Right cardiac atrium (tissue), 5 donors: Measurements from ENCODE around the gene PTPRQ. TPM values are rescaled to one million over a fixed set of nuclear protein-coding genes. Genes with fewer than 3 reads are reported as not detected.

ENCODE experiments used
- ATAC-seq, 2 donors: fragments of 200-7000 bp; cut with Tn5 transposase; one replicate each; pipeline versions ENCODE4 v1.8.0 to v1.9.1; 2020; ENCODE audit warnings: moderate library complexity in 2 of 2, mild to moderate bottlenecking in 1 of 2
- DNase-seq, 3 donors: peaks; one replicate each; pipeline ENCODE4 v3.0.0-alpha.2; 2020
- H3K27ac ChIP-seq: one replicate; pipeline ENCODE4 v1.5.1; 2013; ENCODE audit warnings: mild to moderate bottlenecking, low read length, control low read depth, moderate library complexity
- H3K27me3 ChIP-seq: one replicate; pipeline ENCODE4 v1.6.1; 2013; ENCODE audit not compliant: control insufficient read depth, insufficient read depth
- H3K4me1 ChIP-seq: one replicate; pipeline ENCODE4 v1.6.1; 2013; ENCODE audit warnings: low read length; ENCODE audit not compliant: control insufficient read depth, insufficient read depth
- H3K4me3 ChIP-seq: one replicate; pipeline ENCODE4 v1.5.1; 2013; ENCODE audit warnings: low read length, control low read depth
- H3K9me3 ChIP-seq: one replicate; pipeline ENCODE4 v1.6.1; 2013; ENCODE audit warnings: low read length; ENCODE audit not compliant: control insufficient read depth
- WGBS: extraction: QIAGEN DNeasy Blood & Tissue Kit; methylation state at CpG from one replicate; pipeline ENCODE4 v1.1.7; 2013; 5-methylcytosine and 5-hydroxymethylcytosine counted together
- intact Hi-C, 4 donors: fragments of 100-400 bp; cut with DNase I; formaldehyde crosslinking; loops; one replicate each; pipeline versions ENCODE4 v1.11.0 to v1.14.0; 2022 to 2023
- polyA plus RNA-seq: library from polyadenylated mRNA; stranded (reverse); fragments of 200-250 nt; gene quantifications from one replicate; pipeline ENCODE4 v1.2.3, GENCODE V29; 2013
- total RNA-seq, 4 donors: library from RNA; stranded (reverse); fragmentation: NEBNext Ultra II Directional; extraction: Animal tissue kit (Norgen Biotek cat#: 25700); gene quantifications; one replicate each; pipeline ENCODE4 v1.2.1, GENCODE V29; 2021
- donor health status: healthy with polysubstance abuse.
- donor health status: DM: no; HTN: yes; CAD: no.
- donor health status: DM: no; HTN: no; CAD: no.
- donor health status: DM: no; HTN: yes; CAD: no; lungs with severe emphysema.
- donor health status: DM: yes; HTN: yes; CAD: no.

The PTPRQ gene
- total and polyA plus RNA-seq, 5 donors, result 0.52 to 18.0 (median 16.9) TPM

- intact Hi-C loops, result no loop called here
- 47% methylated on average over 5 of the region's 5 CpGs for WGBS
- Histone ChIP-seq H3K27ac (no peak overlapping the region), H3K9me3 (no peaks in the 10 kb centered on the region), H3K27me3 (no peaks in the 10 kb centered on the region), H3K4me3 (no peak overlapping the region), H3K4me1 (no peaks in the 10 kb centered on the region)
- ATAC-seq (no peak), DNase-seq (no peak)
Observed at GRCh38 chr12:80598004-80598606, 154.1 kb downstream of the PTPRQ start.

DNA sequence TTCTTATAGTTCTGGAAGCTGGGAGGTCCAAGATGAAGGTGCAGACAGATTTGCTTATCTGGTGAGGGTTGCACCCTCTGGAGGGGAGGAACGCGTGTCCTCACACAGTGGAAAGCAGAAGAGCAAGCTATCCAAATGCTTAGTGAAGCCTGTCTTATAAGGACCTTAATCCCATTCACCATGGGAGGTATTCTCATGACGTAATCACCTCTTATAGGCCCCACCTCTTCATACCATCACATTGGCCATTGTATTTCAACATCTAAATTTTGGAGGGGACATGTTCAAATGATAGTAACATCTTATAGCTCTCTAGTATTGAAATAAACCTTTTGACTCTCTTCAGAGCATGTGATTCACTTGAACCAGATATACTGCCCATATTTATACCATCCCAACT, 158.4 kb downstream of the PTPRQ start:
- WGBS, result 76% methylated on average over 3 of the region's 3 CpGs
- DNase-seq (peak in 1 of 3 donors; percentile 12), ATAC-seq (no peak)
- no peaks in the 10 kb centered on the region for H3K4me1 ChIP-seq
- no peaks in the 10 kb centered on the region for H3K27me3 ChIP-seq
- H3K9me3 ChIP-seq, result no peaks in the 10 kb centered on the region
- H3K27ac ChIP-seq, result no peak overlapping the region
- intact Hi-C loops, result no loop called here
- no peak overlapping the region for H3K4me3 ChIP-seq

DNA sequence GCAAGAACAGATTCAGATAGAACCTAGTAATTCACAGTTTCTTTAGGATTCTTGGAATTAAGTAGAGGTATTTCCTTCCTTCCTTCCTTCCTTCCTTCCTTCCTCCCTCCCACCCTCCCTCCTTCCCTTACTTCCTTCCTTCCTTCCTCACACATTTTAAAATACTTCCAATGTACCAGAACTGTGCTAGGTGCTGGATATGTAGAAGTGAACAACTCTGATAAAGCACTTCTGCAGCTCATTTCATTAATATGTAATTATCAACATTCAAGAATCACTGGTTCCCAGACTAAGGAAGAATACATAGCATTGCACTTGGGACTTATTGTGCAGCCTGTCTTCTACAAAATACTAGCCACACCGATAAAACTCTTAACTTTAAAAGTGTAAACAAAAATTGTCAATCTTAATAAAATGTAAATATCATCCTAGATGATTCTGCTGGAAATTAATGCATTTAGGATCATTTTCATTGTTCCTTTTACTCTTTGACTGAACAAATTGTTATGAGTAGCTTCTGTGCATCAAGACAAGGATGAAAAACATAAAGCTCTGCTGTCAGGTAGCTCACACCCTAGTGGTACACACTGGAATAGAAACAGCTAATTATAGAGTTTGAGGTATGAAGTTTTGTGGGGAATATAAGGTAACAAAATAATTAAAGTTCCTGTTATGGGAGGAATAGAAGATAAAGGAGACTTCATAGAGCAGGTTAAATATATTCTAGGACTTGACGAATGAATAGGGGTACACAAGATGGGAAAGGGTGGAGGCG, 163.5 kb downstream of the PTPRQ start:
- H3K27me3 ChIP-seq, result no peaks in the 10 kb centered on the region
- no peak overlapping the region for H3K27ac ChIP-seq
- DNase-seq, result no peak
- no peaks in the 10 kb centered on the region for H3K4me1 ChIP-seq
- no peaks in the 10 kb centered on the region for H3K9me3 ChIP-seq
- intact Hi-C loops, result no loop called here
- 80% methylated on average over 3 of the region's 3 CpGs for WGBS
- no peak for ATAC-seq
- H3K4me3 ChIP-seq, result no peak overlapping the region

- DNase-seq, result no peak
- Histone ChIP-seq H3K27ac (no peak overlapping the region), H3K27me3 (no peaks in the 10 kb centered on the region), H3K4me1 (no peaks in the 10 kb centered on the region), H3K9me3 (no peaks in the 10 kb centered on the region), H3K4me3 (no peak overlapping the region)
- intact Hi-C loops, result no loop called here
- ATAC-seq, result no peak
Observed at GRCh38 chr12:80617733-80618132, 173.7 kb downstream of the PTPRQ start.

- H3K4me1 ChIP-seq, result no peaks in the 10 kb centered on the region
- intact Hi-C loops, result no loop called here
- 75% methylated on average over 2 of the region's 2 CpGs for WGBS
Observed at GRCh38 chr12:80620281-80620680, 176.2 kb downstream of the PTPRQ start.

DNA sequence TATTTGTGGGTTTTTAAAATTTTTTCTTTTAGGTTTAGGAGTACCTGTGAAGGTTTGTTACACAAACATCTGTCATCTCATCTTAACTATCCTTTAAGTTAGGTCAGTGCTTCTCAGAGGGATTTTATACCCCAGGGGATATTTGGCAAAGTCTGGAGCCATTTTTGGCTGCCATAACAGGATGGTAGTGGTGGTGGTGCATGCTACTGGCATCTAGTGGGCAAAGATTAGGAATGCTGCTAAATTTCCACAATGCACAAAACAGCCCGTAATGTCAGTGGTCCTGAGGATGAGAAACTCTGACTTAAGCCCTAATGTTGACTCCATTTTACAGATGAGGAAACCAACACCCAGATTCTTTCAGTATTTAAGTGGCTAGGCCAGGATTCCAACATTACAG, 178.2 kb downstream of the PTPRQ start:
- no peak for DNase-seq
- no peak overlapping the region for H3K4me3 ChIP-seq
- ATAC-seq, result no peak
- no peaks in the 10 kb centered on the region for H3K9me3 ChIP-seq
- H3K27ac ChIP-seq, result no peak overlapping the region
- no peaks in the 10 kb centered on the region for H3K27me3 ChIP-seq
- intact Hi-C loops, result no loop called here
- H3K4me1 ChIP-seq, result no peaks in the 10 kb centered on the region
- WGBS, result 84% methylated on average over 1 of the region's 1 CpG

More at GRCh38 chr12:80620281-80620680, 176.2 kb downstream of the PTPRQ start:
- no peaks in the 10 kb centered on the region for H3K9me3 ChIP-seq
- DNase-seq (no peak), ATAC-seq (no peak)
- H3K4me3 ChIP-seq, result no peak overlapping the region
- H3K27me3 ChIP-seq, result no peaks in the 10 kb centered on the region
- H3K27ac ChIP-seq, result no peak overlapping the region

DNA sequence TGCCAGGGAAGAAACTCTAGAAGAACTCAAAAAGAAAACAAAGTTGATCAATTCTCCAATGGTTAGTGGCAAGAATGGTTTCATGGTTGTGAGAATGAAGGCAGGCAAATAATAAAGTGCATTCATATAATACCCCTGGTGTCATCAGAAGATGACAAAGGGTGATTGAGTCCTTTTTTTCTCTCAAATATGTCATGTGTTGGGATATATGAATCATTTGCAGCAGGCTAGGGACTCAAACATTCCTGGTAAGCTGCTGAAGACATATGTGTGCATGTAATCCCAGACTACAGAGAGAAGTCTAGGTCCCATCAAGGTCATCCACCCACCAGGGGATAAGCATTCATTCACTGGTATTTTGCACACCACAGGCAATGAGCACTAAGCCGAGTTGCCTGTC, 181.0 kb downstream of the PTPRQ start:
- H3K9me3 ChIP-seq, result no peaks in the 10 kb centered on the region
- no peak for ATAC-seq
- WGBS, result 74% methylated on average over 1 of the region's 1 CpG
- intact Hi-C loops, result no loop called here
- H3K4me1 ChIP-seq, result peaks cover 4% of the 10 kb centered on the region
- no peak overlapping the region for H3K27ac ChIP-seq
- no peak for DNase-seq
- no peak overlapping the region for H3K4me3 ChIP-seq
- no peaks in the 10 kb centered on the region for H3K27me3 ChIP-seq

DNA sequence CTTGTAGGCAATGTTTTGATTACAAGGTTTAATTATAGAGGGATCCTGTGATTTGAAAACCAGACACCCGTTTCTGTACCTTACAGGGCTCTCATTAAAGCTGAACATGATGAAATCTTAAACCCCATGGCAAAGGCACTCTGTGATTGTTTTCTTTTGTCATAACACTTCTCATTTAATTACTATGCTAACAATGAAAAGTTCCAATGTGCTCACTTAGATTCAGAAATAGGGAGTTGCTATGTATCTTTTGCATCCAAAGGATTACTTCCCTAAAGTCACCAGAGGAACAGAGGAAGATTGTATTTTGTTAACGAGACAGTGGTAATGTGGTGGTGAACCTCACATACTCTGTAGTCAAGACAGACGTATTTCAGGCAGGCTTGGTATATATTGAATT, 181.9 kb downstream of the PTPRQ start:
- intact Hi-C loops, result no loop called here
- no peaks in the 10 kb centered on the region for H3K9me3 ChIP-seq
- no peak for ATAC-seq
- no peak for DNase-seq
- H3K27me3 ChIP-seq, result no peaks in the 10 kb centered on the region
- WGBS, result 61% methylated on average over 3 of the region's 3 CpGs
- no peak overlapping the region for H3K4me3 ChIP-seq
- no peak overlapping the region for H3K27ac ChIP-seq
- peaks cover 4% of the 10 kb centered on the region for H3K4me1 ChIP-seq

- Histone ChIP-seq H3K9me3 (no peaks in the 10 kb centered on the region), H3K27me3 (no peaks in the 10 kb centered on the region), H3K4me3 (no peak overlapping the region), H3K4me1 (peaks cover 4% of the 10 kb centered on the region), H3K27ac (no peak overlapping the region)
- intact Hi-C loops, result no loop called here
- DNase-seq (no peak), ATAC-seq (peak; percentile 91 to 92)
Observed at GRCh38 chr12:80627782-80628181, 183.7 kb downstream of the PTPRQ start.

DNA sequence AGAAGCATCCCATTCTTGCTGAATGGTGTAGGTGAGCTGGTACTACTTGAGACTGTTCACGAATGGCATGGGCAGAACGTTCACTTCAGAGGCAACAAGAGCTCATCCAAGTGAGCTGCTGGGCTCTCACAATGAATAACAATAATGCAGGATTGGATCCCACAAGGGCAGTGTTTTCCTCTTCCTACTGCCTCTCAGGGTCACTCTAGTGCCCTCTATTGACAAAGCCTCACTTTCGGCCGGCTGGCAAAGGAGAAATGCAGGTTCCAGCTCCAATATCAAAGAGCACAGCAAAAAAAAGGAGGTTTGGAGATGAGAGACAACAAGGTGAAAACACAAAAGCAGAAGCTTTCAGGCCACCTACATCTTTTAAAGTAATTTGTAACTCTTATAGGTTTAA, 188.8 kb downstream of the PTPRQ start:
- 40% methylated on average over 4 of the region's 4 CpGs for WGBS
- ATAC-seq, result no peak
- Histone ChIP-seq H3K27me3 (no peaks in the 10 kb centered on the region), H3K27ac (no peak overlapping the region), H3K9me3 (no peaks in the 10 kb centered on the region), H3K4me3 (no peak overlapping the region), H3K4me1 (peaks cover 4% of the 10 kb centered on the region)
- DNase-seq, result no peak
- intact Hi-C loops, result no loop called here

DNA sequence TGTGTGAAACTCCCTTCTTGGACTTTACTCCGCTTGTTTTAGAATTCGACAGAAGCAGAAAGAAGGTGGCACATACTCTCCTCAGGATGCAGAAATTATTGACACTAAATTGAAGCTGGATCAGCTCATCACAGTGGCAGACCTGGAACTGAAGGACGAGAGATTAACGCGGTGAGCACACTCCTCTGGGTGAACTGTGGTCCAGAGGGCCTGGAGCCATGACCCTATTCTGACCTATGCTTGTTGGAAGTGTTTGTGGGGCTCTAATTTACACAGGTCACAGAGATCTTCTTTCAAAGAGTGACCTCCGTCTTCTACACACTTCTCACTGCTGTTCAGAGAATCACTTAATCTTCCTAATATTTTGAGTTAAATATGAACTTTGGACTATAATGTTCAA, 190.9 kb downstream of the PTPRQ start:
- DNase-seq (no peak), ATAC-seq (no peak)
- Histone ChIP-seq H3K27me3 (no peaks in the 10 kb centered on the region), H3K27ac (no peak overlapping the region), H3K9me3 (no peaks in the 10 kb centered on the region), H3K4me1 (no peaks in the 10 kb centered on the region), H3K4me3 (no peak overlapping the region)
- 65% methylated on average over 6 of the region's 6 CpGs for WGBS
- intact Hi-C loops, result no loop called here
